Epithelial cell of prostate (primary cell): ENCODE measurements around the gene SIRPG.

Experiments used
- DNase-seq: peaks from one replicate; pipeline ENCODE4 v3.0.0-alpha.2; 2011; ENCODE audit warnings: low read depth, low spot score
- H3K27ac ChIP-seq: fragments of 450-650 bp; 2 replicates; pipeline ENCODE4 v1.5.1; 2017; ENCODE audit warnings: mild to moderate bottlenecking

SIRPG gene

DNA sequence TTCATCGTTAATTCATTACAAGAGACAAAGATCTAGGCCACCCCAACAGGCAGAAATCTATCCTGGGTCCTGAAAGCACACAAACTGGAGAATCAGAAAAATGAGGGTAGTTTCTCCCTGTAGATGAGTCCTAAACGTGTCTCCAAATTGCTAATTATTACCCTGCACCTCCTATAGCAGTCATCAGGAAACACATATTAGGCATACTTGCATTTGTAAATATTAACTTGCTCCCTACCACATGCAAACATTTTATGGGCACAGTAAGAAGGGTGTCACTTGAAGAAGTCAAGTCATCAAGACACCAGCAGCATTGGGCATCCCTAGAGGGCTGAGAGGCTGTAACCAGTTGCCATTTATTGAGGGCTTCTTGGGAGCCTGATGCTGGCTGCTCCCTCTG lies 19.8 kb downstream of the SIRPG start:
- DNase-seq, result no peak
- no peak overlapping the region for H3K27ac ChIP-seq

GRCh38 chr20:1637226-1637625 lies 20.4 kb downstream of the SIRPG start:
- H3K27ac ChIP-seq, result no peak overlapping the region
- no peak for DNase-seq

DNA sequence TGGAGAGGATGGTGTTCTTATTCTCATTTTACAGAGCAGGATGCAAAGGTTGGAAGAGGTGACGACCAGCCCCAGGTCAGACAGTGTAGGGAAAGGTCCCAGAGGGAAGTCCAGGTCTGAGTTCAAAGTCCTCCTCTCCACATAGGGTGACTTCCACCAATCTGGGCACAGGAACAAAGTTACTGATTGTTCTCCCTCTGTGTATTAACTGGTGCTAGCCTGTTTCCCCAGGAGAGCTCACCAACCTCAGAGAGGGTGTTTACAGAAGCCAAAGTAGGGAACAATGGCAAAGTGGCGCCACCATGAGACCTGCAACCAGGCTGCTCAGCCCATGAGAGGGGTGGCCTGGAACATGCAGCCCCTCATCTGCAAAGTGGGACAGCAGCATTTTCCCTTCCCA lies 21.0 kb downstream of the SIRPG start:
- no peak overlapping the region for H3K27ac ChIP-seq
- no peak for DNase-seq

GRCh38 chr20:1635291-1635979 lies 22.1 kb downstream of the SIRPG start:
- no peak overlapping the region for H3K27ac ChIP-seq
- no peak for DNase-seq

DNA sequence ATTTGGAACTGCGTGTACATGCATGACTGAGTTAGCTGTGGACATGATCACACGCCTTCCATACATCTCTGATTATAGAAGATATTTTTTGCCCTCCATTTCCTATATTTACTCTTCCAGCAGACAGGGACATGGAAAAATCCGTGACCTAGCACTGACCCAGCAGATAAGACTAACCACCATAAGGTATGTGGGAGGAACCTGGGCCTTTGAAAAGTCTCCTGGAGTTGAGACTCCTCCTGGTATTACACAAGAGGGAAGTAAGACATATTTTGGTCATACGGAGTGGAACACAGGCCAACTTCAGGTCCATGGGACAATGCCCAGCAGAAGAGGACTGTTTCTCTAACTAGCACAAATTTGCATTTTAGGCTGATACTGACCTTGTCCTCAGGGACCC lies 24.0 kb downstream of the SIRPG start:
- no peak overlapping the region for H3K27ac ChIP-seq
- DNase-seq, result no peak

DNA sequence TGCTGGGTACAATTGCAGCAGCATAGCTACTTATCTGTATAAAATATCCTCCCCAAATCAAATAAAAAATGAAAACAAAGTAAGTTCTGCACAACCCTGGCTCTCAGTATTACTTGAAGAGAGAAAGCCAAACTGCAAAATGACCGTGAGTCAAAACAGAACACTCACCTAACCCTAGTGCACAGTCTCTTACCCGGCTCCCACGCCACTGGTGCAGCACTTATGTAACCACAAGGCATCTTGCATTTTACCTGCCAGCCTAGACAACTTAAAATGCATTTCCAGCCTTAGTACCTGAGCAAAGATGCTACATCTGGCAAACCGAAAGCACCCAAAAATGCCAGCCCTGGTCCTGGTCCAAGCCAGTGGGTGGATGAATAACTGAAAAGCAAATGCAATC lies 25.4 kb downstream of the SIRPG start:
- no peak overlapping the region for H3K27ac ChIP-seq
- DNase-seq, result no peak

GRCh38 chr20:1631309-1632151 lies 26.0 kb downstream of the SIRPG start:
- no peak overlapping the region for H3K27ac ChIP-seq
- no peak for DNase-seq

GRCh38 chr20:1630186-1630585 lies 27.4 kb downstream of the SIRPG start:
- H3K27ac ChIP-seq, result no peak overlapping the region
- DNase-seq, result no peak

GRCh38 chr20:1629321-1629720 lies 28.3 kb downstream of the SIRPG start:
- no peak for DNase-seq
- no peak overlapping the region for H3K27ac ChIP-seq

DNA sequence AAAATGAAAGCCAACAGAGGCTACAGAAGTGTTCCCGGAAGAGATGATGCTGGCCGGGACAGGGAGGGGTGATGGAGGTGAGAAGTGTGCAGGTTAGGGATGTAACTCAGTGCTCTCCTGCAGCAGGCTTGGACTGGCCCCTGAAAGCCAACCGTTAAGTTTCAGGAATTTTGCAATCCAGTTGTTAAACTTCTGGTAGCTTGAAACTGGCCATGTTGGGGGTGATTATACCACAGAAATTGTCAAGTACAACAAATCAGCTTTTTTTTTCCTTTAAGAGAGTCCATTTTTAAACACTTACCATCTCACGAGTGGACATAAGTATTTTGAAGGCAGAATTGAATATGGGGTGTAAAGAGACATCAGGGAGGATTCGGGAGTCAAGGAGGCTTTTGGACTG lies 29.0 kb downstream of the SIRPG start:
- H3K27ac ChIP-seq, result no peak overlapping the region

DNA sequence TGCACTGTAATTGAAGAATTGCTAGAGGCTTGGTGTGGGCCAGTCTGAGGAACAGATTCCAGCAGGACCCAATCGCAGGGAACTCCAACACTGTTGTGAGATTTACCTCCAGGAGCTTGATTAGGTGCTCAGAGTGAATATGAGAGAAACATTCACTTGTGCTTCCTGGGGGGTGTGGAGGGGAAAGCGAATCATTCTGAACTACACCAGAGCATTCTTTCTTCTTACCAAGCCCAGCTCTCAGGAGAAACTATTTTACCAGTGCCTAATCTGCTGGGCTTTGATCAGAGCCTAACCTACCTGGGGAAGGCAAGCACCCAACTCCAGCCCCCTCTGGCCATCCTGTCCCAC lies 30.4 kb downstream of the SIRPG start:
- no peak overlapping the region for H3K27ac ChIP-seq
- no peak for DNase-seq

More for the DNA sequence above, 29.0 kb downstream of the SIRPG start:
- DNase-seq, result no peak

GRCh38 chr20:1626528-1627199 lies 30.9 kb downstream of the SIRPG start:
- DNase-seq, result no peak
- no peak overlapping the region for H3K27ac ChIP-seq

DNA sequence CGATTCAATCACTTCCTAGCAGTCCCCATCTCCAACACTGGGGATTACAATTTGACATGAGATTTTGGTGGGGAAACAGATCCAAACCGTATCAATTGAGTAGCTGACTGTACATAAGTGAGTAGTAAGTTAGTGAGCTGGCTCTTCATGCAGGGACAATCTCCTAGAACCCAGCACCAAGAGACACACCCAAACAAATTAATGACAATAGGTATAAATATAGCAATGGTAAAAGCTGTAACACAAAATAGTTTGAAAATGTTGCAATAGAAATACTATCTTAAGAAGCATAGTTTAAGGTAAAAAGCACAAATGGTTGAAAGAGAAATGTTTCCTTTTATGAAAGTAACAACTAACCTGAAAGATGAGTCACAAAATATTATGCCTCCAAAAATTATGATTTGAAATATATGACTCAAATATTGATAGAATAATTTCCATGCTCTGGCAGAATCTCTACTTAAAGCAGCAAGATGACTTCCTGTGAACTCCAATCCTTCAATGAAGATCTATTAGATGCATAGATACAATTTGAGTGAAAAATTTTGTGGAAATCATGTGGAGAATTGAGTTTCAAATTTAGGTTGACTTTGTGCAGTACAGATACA lies 32.4 kb downstream of the SIRPG start:
- H3K27ac ChIP-seq, result no peak overlapping the region
- DNase-seq, result no peak

- DNase-seq, result no peak
- no peak overlapping the region for H3K27ac ChIP-seq
These were observed 33.9 kb downstream of the SIRPG start for GRCh38 chr20:1623501-1624205.

DNA sequence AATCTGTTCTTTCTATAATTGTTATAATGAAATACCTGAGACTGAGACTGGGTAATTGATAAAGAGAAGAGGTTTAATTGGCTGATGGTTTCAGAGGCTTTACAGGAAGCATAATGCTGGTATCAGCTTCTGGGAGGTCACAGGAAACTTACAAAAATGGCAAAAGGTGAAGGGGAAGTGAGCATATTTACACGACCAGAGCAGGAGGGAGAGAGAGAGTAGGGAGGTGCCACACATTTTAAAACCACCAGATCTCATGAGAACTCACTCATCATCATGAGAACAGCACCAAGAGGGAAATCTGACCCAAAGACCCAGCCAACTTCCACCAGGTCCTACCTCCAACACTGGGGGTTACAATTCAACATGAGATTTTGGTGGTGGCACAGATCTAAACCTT lies 35.1 kb downstream of the SIRPG start:
- H3K27ac ChIP-seq, result no peak overlapping the region
- DNase-seq, result no peak

- H3K27ac ChIP-seq, result no peak overlapping the region
- DNase-seq, result no peak
These were observed 36.3 kb downstream of the SIRPG start for GRCh38 chr20:1621316-1621715.

DNA sequence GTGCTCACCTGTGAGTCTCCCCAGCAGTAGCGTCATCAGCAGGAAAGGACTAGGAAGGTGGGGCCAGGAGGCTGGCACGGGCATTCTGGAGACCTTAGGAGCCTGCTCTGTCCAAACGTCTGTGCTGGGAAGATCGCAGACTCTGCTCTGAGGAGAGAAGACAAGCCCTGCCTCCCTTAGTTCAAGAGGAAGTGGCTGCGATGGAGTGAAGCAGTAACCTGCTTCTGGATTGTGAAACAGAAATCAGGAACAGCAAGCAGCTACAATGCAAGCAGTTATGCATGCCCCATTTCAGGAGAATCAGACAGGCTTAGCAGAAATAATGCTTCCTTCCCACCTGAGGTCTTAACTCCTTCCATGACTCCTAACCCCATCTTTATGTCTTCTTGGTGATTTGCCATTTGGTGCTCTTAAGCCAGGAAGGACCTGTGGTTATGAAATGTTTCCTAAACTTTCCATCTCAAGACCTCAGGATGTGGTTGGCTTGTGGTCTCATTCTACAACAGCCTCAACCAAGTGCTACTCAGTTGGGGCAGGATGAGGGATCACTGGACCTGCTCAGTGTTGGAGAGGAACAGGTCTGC lies 37.6 kb downstream of the SIRPG start, which contains the start of gene SIRPB1:
Gene SIRPB1 (minus strand): TSS at position 149 of the 584 bp plus-strand sequence. CDS start 65 bp downstream, at position 84.
- DNase-seq, result no peak
- no peak within 1 kb of the TSS for H3K27ac ChIP-seq

DNA sequence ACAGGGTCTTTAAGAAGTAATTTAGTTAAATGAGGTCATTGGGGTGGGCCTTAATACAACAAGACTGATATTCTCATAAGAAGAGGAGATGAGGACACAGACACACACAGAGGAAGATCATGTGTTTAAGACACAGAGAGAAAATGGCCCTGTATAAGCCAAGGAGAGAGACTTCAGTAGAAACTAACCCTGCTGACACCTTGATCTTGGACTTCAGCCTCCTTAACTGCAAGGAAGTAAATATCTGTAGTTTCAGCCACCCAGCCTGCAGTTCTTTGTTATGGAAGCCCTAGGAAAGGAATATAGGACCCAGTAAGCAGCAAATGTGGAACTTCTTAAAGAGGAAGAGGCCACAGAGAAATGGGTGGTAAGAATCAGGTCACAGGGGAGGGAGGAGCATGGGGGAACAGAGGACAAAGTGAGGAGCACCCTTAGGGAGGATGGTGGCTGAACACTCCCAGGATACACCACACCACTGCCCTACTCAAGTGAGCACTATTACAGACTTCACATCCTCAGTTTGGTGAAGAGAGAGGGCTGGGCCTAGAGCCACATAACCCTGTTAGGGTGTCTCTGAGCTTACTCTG lies 38.5 kb downstream of the SIRPG start:
- H3K27ac ChIP-seq, result no peak overlapping the region
- DNase-seq, result no peak

- no peak overlapping the region for H3K27ac ChIP-seq
- DNase-seq, result no peak
These were observed 39.1 kb downstream of the SIRPG start for GRCh38 chr20:1618479-1618878.
